ENCODE results near the gene TP53BP2. TPM values are rescaled to one million over a fixed set of nuclear protein-coding genes. Genes with fewer than 3 reads are reported as not detected.
A peak's percentile ranks its signal among the peaks of the same experiment; 100 is the strongest.

TP53BP2 gene
- total RNA-seq, 6 experiments from 2014 or later, result 21.6 to 30.1 (median 26.4) TPM

DNA sequence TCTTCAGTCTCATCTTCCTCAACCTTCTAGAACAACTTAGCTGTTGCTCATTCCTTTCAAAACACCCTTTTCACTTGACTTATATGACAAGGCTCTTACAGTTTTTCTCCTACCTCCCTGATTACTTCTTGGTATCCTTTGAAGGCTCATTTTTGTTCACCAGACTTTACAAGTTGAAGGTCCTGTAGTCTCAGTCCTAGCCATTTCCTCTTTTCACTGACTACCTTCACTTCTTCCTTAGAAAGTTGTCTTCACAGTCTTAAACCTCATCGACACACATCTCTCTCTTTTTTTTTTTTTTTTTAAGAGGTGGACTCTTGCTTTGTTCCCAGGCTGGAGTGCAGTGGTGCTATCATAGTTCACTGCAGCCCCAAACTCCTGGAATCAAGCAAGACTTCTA lies 6.6 kb upstream of the TP53BP2 start:
- no peak for DNase-seq
- TF ChIP-seq, protein P1, sequence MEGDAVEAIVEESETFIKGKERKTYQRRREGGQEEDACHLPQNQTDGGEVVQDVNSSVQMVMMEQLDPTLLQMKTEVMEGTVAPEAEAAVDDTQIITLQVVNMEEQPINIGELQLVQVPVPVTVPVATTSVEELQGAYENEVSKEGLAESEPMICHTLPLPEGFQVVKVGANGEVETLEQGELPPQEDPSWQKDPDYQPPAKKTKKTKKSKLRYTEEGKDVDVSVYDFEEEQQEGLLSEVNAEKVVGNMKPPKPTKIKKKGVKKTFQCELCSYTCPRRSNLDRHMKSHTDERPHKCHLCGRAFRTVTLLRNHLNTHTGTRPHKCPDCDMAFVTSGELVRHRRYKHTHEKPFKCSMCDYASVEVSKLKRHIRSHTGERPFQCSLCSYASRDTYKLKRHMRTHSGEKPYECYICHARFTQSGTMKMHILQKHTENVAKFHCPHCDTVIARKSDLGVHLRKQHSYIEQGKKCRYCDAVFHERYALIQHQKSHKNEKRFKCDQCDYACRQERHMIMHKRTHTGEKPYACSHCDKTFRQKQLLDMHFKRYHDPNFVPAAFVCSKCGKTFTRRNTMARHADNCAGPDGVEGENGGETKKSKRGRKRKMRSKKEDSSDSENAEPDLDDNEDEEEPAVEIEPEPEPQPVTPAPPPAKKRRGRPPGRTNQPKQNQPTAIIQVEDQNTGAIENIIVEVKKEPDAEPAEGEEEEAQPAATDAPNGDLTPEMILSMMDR (IDR thresholded peaks at IDR 0.05), result no peak
- H3K4me3 Mint-ChIP-seq, result no peak overlapping the region
- H3K36me3 Mint-ChIP-seq (ENCODE audit: low read depth), result no peaks in the 10 kb centered on the region
- H3K27me3 Mint-ChIP-seq (ENCODE audit: insufficient read depth), result peaks cover 3% of the 10 kb centered on the region
- H3K27ac Mint-ChIP-seq, result no peak overlapping the region
- H3K9me3 Mint-ChIP-seq, result no peaks in the 10 kb centered on the region
- peaks cover 17% of the 10 kb centered on the region for H3K4me1 Mint-ChIP-seq (ENCODE audit: low read depth)

DNA sequence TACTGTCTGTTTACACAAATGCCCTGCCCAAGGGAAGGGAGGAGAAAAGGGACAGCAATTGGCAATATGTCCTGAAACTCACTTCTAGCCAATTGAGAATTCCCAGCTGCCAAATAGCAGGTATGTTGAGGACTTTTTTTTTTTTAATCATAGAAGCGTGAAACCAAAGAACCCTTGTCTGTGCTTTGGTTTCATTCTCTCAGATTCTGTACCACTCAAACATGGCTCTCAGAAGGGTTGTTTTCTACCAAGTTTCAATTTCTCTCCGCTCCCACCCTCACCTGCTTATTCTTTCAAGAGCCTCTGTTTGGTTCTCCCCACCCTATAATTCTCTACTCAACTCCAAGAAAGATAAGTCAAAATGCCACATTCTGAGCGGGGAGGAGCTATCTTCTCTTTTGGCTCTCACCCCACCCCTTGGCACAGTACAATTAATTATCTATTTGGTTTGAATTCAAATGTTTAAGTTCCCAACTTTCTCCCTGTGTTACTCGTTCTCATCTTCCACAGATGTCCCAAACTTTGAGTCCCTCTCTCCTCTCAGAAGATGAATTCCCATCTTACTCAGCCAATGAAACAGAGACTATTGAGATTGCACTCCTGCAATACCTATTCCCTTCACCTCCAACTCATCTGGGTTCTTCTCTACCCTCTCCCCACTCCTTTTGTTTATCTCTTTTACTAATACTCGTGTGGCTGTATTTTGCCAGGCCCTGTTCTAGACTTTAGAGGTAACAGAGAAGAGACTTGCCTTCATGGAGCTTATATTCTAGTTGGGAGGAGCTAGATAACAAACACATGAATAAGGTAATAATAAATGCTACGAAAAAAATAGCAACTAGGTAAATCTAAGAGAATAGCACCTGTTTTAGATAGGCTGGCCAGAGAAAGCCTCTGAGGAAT lies 3.9 kb upstream of the TP53BP2 start:
- H3K4me3 Mint-ChIP-seq, result no peak overlapping the region
- TF ChIP-seq, protein P1 (IDR thresholded peaks at IDR 0.05), result no peak
- H3K9me3 Mint-ChIP-seq, result no peaks in the 10 kb centered on the region
- peaks cover 25% of the 10 kb centered on the region for H3K4me1 Mint-ChIP-seq (ENCODE audit: low read depth)
- no peaks in the 10 kb centered on the region for H3K36me3 Mint-ChIP-seq (ENCODE audit: low read depth)
- peaks cover 3% of the 10 kb centered on the region for H3K27me3 Mint-ChIP-seq (ENCODE audit: insufficient read depth)
- H3K27ac Mint-ChIP-seq, result no peak overlapping the region
- no peak for DNase-seq

DNA sequence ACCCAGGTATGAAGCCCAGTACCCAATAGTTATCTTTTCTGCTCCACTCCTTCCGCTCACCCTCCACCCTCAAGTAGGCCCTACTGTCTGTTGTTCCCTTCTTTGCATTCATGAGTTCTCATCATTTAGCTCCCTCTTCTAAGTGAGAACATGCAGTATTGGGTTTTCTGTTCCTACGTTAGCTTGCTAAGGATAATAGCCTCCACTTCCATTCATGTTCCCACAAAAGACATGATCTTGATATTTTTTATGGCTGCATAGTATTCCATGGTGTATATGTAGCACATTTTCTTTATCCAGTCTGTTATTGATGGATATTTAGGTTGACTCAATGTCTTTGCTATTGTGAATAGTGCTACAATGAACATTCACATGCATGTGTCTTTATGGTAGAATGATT lies 2.8 kb upstream of the TP53BP2 start:
- Mint-ChIP-seq H3K4me1 (ENCODE audit: low read depth) (peaks cover 30% of the 10 kb centered on the region), H3K27ac (no peak overlapping the region), H3K4me3 (no peak overlapping the region), H3K27me3 (ENCODE audit: insufficient read depth) (no peaks in the 10 kb centered on the region; the same call in 1 of the 2 replicates), H3K9me3 (no peaks in the 10 kb centered on the region), H3K36me3 (ENCODE audit: low read depth) (no peaks in the 10 kb centered on the region)
- TF ChIP-seq, protein P1 (IDR thresholded peaks at IDR 0.05), result no peak
- no peak for DNase-seq

DNA sequence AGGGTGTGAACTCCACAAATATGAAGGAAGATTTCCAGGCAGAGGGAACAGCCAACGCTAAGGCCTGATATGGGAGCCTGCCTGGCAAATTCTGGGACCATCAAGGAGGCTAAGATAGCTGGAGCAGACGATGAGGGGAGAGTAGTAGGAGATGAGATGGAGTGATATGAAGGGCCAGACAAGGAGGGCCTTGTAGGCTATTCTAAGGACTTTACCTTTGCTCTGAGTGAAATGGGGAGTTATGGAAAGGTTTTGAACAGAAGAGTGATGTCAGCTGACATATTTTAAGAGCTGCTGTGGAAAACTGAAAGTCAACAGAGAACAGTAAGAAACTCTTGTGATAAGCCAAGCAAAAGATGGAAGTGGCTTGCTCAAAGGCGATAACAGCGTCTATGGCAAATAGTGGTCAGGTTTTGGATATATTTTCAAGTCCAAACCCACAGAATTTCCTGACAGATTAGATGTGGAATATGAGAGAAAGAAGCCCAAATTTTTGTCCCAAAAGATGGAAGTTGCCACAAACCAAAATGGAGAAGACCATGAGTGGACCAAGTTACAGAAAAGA lies 2.1 kb upstream of the TP53BP2 start:
- TF ChIP-seq, protein P1 (IDR thresholded peaks at IDR 0.05), result no peak
- no peaks in the 10 kb centered on the region for H3K9me3 Mint-ChIP-seq
- no peak for DNase-seq
- no peak overlapping the region for H3K27ac Mint-ChIP-seq
- no peaks in the 10 kb centered on the region for H3K36me3 Mint-ChIP-seq (ENCODE audit: low read depth)
- no peaks in the 10 kb centered on the region; the same call in 1 of the 2 replicates for H3K27me3 Mint-ChIP-seq (ENCODE audit: insufficient read depth)
- H3K4me1 Mint-ChIP-seq (ENCODE audit: low read depth), result peaks cover 26% of the 10 kb centered on the region
- no peak overlapping the region for H3K4me3 Mint-ChIP-seq

DNA sequence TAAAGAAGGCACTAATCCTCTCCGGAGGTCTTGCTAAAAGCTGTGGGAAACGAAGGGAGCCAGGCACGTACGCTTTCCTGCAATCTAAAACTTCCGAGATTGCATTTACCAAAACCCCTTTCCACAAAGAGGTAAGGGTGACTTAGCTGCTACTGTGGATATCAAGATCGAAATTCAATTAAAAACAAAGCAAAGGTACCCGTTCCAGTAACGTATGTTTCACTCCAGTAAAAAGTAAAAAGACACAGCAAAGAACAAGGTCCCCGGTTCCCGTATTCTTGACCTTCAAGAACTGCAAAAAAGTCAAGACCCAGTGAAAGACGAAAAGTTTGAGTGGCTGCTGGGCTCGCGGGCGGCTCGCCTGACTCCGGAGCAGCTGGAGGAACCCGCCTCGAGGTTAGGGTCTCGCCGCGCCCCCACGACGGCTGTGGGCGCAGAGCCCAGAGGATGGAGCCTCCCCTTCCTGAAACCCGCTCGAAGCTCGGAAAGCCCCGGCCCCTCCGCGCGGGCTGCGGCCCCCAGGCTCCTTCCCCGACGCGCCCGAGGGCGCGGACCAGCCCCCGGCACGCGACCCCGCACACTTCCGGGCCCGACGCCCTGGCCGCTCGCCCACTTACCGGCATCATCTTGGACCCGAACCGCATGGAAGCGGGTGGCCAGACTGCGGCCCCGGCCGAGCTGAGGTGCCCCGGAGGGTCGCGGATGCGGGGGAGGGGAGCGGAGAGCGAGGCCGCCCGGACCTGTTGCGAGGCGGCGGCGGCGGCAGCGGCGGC lies 524 bp downstream of the TP53BP2 start:
- DNase-seq, result peak; percentile 37
- no peaks in the 10 kb centered on the region for H3K36me3 Mint-ChIP-seq (ENCODE audit: low read depth)
- TF ChIP-seq, protein P1 (IDR thresholded peaks at IDR 0.05), result no peak
- H3K4me3 Mint-ChIP-seq, result peak overlapping the region; percentile 92
- no peaks in the 10 kb centered on the region for H3K27me3 Mint-ChIP-seq (ENCODE audit: insufficient read depth)
- H3K9me3 Mint-ChIP-seq, result no peaks in the 10 kb centered on the region
- H3K27ac Mint-ChIP-seq, result peak overlapping the region; percentile 99
- peaks cover 44% of the 10 kb centered on the region for H3K4me1 Mint-ChIP-seq (ENCODE audit: low read depth)
